PC-3 (cell line): Measurements from ENCODE around the gene TIGD6. TPM values are rescaled to one million over a fixed set of nuclear protein-coding genes. Genes with fewer than 3 reads are reported as not detected.

Experiments
- ATAC-seq: fragments of 200-7000 bp; cut with Tn5 transposase; 2 replicates; pipeline ENCODE4 v1.9.1; 2020; ENCODE audit warnings: mild to moderate bottlenecking, moderate library complexity
- BruUV-seq: library from RNA; stranded (reverse); fragments of 400-500 nt; replicated peaks from 2 replicates; lab custom pipeline; 2021; lab: Mats Ljungman, UMichigan
- CTCF ChIA-PET: fragments of 300-600 bp; sonication (Branson Sonifier 250); formaldehyde crosslinking; loops from one replicate; lab custom pipeline; 2022; ENCODE audit warnings: antibody characterized with exemption; lab: Charles Lee
- POLR2A ChIA-PET: fragments of 300-600 bp; sonication (Branson Sonifier 250); formaldehyde crosslinking; loops from one replicate; lab custom pipeline; 2022; ENCODE audit warnings: antibody characterized with exemption; ENCODE audit not compliant: unreplicated experiment; lab: Charles Lee
- DNase-seq: peaks from one replicate; pipeline ENCODE4 v3.0.0-alpha.2; 2015
- H2AFZ ChIP-seq: fragments of 300-600 bp; sonication (generic); 2 replicates; pipeline ENCODE4 v1.6.0; 2016; ENCODE audit warnings: antibody characterized with exemption, low read length
- H3F3A ChIP-seq: fragments of 300-600 bp; sonication (generic); one replicate; pipeline ENCODE4 v1.6.0; 2017; ENCODE audit warnings: antibody characterized with exemption, low read length, control low read depth, mild to moderate bottlenecking; ENCODE audit not compliant: unreplicated experiment
- H3K27ac ChIP-seq: fragments of 300-600 bp; sonication (generic); 2 replicates; pipeline ENCODE4 v1.5.1; 2016; ENCODE audit warnings: mild to moderate bottlenecking, low read length
- H3K27me3 ChIP-seq: fragments of 300-600 bp; sonication (generic); 2 replicates; pipeline ENCODE4 v1.6.1; 2016; ENCODE audit warnings: low read length, mixed read lengths
- H3K36me3 ChIP-seq: fragments of 300-600 bp; sonication (generic); 2 replicates; pipeline ENCODE4 v1.6.1; 2016; ENCODE audit warnings: low read depth, mixed run types, low read length, mixed read lengths
- H3K4me1 ChIP-seq: fragments of 300-600 bp; sonication (generic); 2 replicates; pipeline ENCODE4 v1.5.1; 2016; ENCODE audit warnings: low read length; ENCODE audit not compliant: insufficient read depth
- H3K4me2 ChIP-seq: fragments of 300-600 bp; sonication (generic); 2 replicates; pipeline ENCODE4 v1.6.0; 2016; ENCODE audit warnings: low read length
- H3K4me3 ChIP-seq: fragments of 300-600 bp; sonication (generic); 2 replicates; pipeline ENCODE4 v1.5.1; 2016; ENCODE audit warnings: mild to moderate bottlenecking, low read length, mixed read lengths
- H3K79me2 ChIP-seq: fragments of 300-600 bp; sonication (generic); 2 replicates; pipeline ENCODE4 v1.6.1; 2017; ENCODE audit warnings: low read length, mixed read lengths
- H3K9ac ChIP-seq: fragments of 300-600 bp; sonication (generic); 2 replicates; pipeline ENCODE4 v1.6.0; 2016; ENCODE audit warnings: mild to moderate bottlenecking, low read length
- H3K9me2 ChIP-seq: fragments of 300-600 bp; sonication (generic); replicated peaks from 2 replicates; pipeline ENCODE4 v1.6.1; 2016; ENCODE audit warnings: mixed run types, low read length, mixed read lengths
- H3K9me3 ChIP-seq: fragments of 300-600 bp; sonication (generic); 2 replicates; pipeline ENCODE4 v1.6.1; 2016; ENCODE audit warnings: low read length, mixed read lengths
- H4K20me1 ChIP-seq: fragments of 300-600 bp; sonication (generic); 2 replicates; pipeline ENCODE4 v1.6.1; 2016; ENCODE audit warnings: low read length, mixed read lengths
- EZH2 ChIP-seq: fragments of 300-600 bp; sonication (generic); IDR thresholded peaks from one replicate; pipeline ENCODE4 v1.6.1; 2017; ENCODE audit warnings: antibody characterized with exemption, mild to moderate bottlenecking, low read length; ENCODE audit not compliant: unreplicated experiment
- EZH2phosphoT487 ChIP-seq: fragments of 300-600 bp; sonication (generic); IDR thresholded peaks from 2 replicates; pipeline ENCODE4 v1.6.1; 2018; ENCODE audit warnings: mild to moderate bottlenecking, antibody characterized with exemption, low read length, borderline replicate concordance
- intact Hi-C: fragments of 100-400 bp; cut with micrococcal nuclease; formaldehyde crosslinking; loops from 2 replicates; pipeline ENCODE4 v1.9.0; 2023
- total RNA-seq: library from RNA; depleted of rRNA; stranded (reverse); fragments of >200 nt; gene quantifications from 2 replicates; pipeline ENCODE4 v1.2.3, GENCODE V29; 2014
- TF ChIP-seq, protein P1 (sequence below): fragments of 300-600 bp; sonication (generic); conservative IDR thresholded peaks from 2 replicates; pipeline ENCODE4 v1.5.1; 2017; ENCODE audit warnings: antibody characterized with exemption, low read depth, mild to moderate bottlenecking, low read length

Gene TIGD6
- total RNA-seq, 1 experiment from 2014 or later, result 3.8 TPM

DNA sequence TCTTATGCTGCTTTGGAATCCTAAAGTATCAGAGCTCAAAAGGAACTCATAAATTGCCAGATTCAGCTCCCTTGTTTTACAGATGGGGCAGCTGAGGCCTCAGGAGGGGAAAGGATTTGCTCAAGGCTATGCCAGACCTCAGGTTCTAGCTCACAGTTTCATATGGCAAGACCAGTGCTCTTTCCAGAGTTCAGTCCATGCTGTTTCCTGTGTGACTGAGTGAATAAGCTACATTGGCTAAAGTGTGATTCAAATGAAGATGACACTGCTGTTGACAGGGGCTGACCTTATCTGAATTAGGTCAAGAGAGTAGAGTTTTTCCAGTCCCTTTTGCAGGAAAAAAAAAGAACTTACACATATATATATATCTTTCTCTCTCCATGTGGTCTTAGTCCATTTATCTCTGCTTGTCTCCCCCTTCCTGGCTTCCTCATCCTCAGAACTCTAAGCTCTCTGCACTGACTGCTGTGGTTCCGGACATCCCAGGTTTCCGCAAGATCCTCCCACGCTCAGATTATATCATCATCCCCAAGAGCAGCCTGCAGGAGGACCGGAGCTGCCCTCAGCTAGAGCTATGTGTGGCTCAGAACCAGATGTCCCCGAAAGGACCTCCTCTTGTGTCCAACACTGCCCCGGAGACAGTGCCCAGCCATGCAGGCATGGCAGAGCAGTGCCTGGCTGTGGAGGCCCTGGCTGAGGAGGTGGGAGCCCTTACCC lies 9.4 kb upstream of the TIGD6 start:
- no peaks in the 10 kb centered on the region for H3K27me3 ChIP-seq
- H3K4me2 ChIP-seq, result no peak overlapping the region
- BruUV-seq, result no TSS peak
- H3F3A ChIP-seq, result no peaks in the 10 kb centered on the region
- no peak for DNase-seq
- TF ChIP-seq EZH2 (no peak), EZH2phosphoT487 (no peak)
- TF ChIP-seq, protein P1, sequence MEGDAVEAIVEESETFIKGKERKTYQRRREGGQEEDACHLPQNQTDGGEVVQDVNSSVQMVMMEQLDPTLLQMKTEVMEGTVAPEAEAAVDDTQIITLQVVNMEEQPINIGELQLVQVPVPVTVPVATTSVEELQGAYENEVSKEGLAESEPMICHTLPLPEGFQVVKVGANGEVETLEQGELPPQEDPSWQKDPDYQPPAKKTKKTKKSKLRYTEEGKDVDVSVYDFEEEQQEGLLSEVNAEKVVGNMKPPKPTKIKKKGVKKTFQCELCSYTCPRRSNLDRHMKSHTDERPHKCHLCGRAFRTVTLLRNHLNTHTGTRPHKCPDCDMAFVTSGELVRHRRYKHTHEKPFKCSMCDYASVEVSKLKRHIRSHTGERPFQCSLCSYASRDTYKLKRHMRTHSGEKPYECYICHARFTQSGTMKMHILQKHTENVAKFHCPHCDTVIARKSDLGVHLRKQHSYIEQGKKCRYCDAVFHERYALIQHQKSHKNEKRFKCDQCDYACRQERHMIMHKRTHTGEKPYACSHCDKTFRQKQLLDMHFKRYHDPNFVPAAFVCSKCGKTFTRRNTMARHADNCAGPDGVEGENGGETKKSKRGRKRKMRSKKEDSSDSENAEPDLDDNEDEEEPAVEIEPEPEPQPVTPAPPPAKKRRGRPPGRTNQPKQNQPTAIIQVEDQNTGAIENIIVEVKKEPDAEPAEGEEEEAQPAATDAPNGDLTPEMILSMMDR, result no peak
- intact Hi-C loops, result loop anchor here (10.0 kb wide), 1 partner anchor 275 kb away; the partner anchor contains the start of gene PPARGC1B
- no peaks in the 10 kb centered on the region for H4K20me1 ChIP-seq
- no peaks in the 10 kb centered on the region for H3K4me1 ChIP-seq
- no peak overlapping the region for H3K27ac ChIP-seq
- H2AFZ ChIP-seq, result no peak overlapping the region
- H3K79me2 ChIP-seq, result peaks cover 54% of the 10 kb centered on the region
- CTCF ChIA-PET, result interaction anchor here (0.5 kb wide), 1 partner anchor 298 kb away, joined by 3 read pairs; no protein-coding TSS in a partner anchor
- no peak overlapping the region for H3K4me3 ChIP-seq
- H3K9me3 ChIP-seq, result no peaks in the 10 kb centered on the region
- POLR2A ChIA-PET, result no interaction called here
- H3K36me3 ChIP-seq, result peaks cover 92% of the 10 kb centered on the region
- H3K9me2 ChIP-seq, result no peaks in the 10 kb centered on the region
- ATAC-seq, result no peak
- H3K9ac ChIP-seq, result no peak overlapping the region

DNA sequence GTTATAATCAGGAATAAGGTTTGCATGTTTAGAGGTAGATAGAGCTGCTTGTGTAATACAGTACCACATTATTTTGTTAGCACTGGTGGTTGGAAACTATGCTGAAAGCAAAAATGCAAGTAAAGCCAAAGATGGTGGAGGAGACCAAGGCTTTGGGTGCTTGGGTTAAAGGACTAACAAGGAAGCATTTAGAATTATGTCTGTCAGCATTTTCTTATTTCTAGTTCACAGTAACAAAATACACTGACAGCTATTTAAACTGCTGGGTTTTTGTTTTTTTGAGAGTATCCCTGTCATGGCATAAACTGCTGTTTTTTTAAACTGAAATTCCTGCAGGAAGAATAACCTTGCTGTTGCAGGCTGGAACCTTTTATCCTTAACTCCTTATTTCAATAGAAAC lies 6.6 kb upstream of the TIGD6 start:
- TF ChIP-seq EZH2phosphoT487 (no peak), EZH2 (no peak)
- TF ChIP-seq, protein P1, result no peak
- ChIA-PET CTCF (no interaction called here), POLR2A (no interaction called here)
- no peak overlapping the region for H3K27ac ChIP-seq
- H3K36me3 ChIP-seq, result peaks cover 68% of the 10 kb centered on the region
- intact Hi-C loops, result loop anchor here (10.0 kb wide), 1 partner anchor 272 kb away; the partner anchor contains the start of gene PPARGC1B
- no peak overlapping the region for H3K9ac ChIP-seq
- DNase-seq (no peak), ATAC-seq (no peak)
- no peaks in the 10 kb centered on the region for H3K9me3 ChIP-seq
- peaks cover 72% of the 10 kb centered on the region for H3K79me2 ChIP-seq
- no peak overlapping the region for H3K4me3 ChIP-seq
- no peaks in the 10 kb centered on the region for H3K27me3 ChIP-seq
- peaks cover 8% of the 10 kb centered on the region for H4K20me1 ChIP-seq
- H3F3A ChIP-seq, result no peaks in the 10 kb centered on the region
- H3K4me1 ChIP-seq, result peaks cover 8% of the 10 kb centered on the region
- no peak overlapping the region for H3K4me2 ChIP-seq
- no peaks in the 10 kb centered on the region for H3K9me2 ChIP-seq
- no TSS peak for BruUV-seq
- no peak overlapping the region for H2AFZ ChIP-seq

DNA sequence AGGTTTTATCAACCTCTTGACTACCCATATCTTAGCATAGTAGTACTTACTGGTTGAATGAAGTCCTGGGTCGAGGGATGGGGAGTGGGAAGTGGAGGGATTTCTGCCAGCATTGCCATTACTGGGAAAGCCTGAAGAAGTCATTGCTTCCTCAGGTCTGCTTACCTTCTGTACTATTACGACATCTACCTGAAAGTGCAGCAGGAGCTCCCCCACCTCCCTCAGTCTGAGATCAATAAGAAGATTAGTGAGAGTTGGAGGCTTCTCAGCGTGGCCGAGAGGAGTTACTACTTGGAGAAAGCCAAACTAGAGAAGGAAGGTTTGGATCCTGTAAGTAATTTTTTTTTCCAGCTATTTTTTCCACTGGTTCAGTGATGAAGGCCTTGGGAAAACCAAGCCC lies 5.9 kb upstream of the TIGD6 start:
- Histone ChIP-seq H3K36me3 (peaks cover 64% of the 10 kb centered on the region), H2AFZ (no peak overlapping the region), H3K9me3 (no peaks in the 10 kb centered on the region), H3K4me3 (no peak overlapping the region), H3K27me3 (no peaks in the 10 kb centered on the region), H3K9me2 (no peaks in the 10 kb centered on the region), H4K20me1 (peaks cover 11% of the 10 kb centered on the region), H3K4me2 (no peak overlapping the region), H3F3A (no peaks in the 10 kb centered on the region), H3K27ac (no peak overlapping the region), H3K4me1 (peaks cover 11% of the 10 kb centered on the region), H3K79me2 (peaks cover 79% of the 10 kb centered on the region), H3K9ac (no peak overlapping the region)
- DNase-seq (no peak), ATAC-seq (no peak)
- BruUV-seq, result no TSS peak
- ChIA-PET POLR2A (no interaction called here), CTCF (interaction anchor here (0.6 kb wide), 1 partner anchor 10 kb away, joined by 3 read pairs; no protein-coding TSS in a partner anchor)
- TF ChIP-seq, protein P1, result no peak
- TF ChIP-seq EZH2 (no peak), EZH2phosphoT487 (no peak)
- intact Hi-C loops, result loop anchor here (10.0 kb wide), 1 partner anchor 272 kb away; the partner anchor contains the start of gene PPARGC1B
